ENCODE data around the gene MIEF2. TPM values are rescaled to one million over a fixed set of nuclear protein-coding genes. Genes with fewer than 3 reads are reported as not detected.

Gene MIEF2
- total and polyA plus RNA-seq, 4 donors = 15.5 to 24.1 (median 19.1) TPM

DNA sequence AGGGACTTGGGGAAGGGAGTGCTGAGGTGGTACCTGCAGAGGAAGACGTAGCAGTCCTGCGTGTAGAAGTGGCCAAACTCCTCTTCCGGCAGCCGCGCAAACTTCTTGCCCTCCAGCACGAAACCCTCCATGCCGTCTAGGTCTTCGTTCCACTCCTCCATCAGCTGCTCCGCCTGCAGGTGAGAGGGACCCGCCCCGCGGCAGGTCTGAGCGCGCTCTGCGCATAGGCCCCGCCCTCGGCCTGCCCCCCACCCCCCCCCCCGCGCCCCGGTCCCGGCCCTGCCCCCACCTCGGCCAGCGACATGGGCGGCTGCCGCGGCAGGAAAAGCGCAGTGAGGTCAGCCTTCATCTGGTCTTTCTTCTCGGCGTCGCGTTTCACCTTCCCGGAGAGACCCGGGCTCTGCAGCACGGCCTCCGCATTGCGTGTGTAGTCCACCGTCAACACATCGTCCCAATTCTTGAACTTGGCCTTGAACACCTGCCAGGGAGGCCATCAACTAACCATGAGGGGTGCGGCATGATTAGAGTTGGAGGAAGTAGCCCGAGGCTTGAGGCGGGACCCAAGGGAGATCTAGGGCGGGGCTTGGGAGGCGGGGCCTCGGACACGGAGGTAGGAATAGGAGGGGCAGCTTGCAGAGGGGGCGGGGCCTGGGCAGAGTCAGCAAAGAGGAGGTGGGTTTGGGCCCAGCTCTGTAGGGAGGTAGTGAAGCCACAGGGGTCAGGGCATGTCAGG, 13.4 kb upstream of the MIEF2 start:
- Histone ChIP-seq H3K27ac (ENCODE audit: low read depth, low read length) (no peak overlapping the region), H3K4me3 (ENCODE audit: low read depth, low read length) (no peak overlapping the region), H3K4me1 (ENCODE audit: control insufficient read depth, insufficient read depth, low read length) (peaks cover 14% of the 10 kb centered on the region), H3K36me3 (ENCODE audit: control insufficient read depth, insufficient read depth, low read length) (peaks cover 93% of the 10 kb centered on the region), H3K27me3 (ENCODE audit: control insufficient read depth, insufficient read depth, low read length) (no peaks in the 10 kb centered on the region), H3K9me3 (ENCODE audit: control insufficient read depth, insufficient read depth, low read length) (no peaks in the 10 kb centered on the region)
- DNase-seq (ENCODE audit: low read depth in 4 of 6, low spot score in 6 of 6) = peak in 2 of 6 donors; percentile 36 to 41
- whole genome bisulfite sequencing (ENCODE audit: insufficient coverage) = 44% methylated on average over 31 of the region's 46 CpGs

DNA sequence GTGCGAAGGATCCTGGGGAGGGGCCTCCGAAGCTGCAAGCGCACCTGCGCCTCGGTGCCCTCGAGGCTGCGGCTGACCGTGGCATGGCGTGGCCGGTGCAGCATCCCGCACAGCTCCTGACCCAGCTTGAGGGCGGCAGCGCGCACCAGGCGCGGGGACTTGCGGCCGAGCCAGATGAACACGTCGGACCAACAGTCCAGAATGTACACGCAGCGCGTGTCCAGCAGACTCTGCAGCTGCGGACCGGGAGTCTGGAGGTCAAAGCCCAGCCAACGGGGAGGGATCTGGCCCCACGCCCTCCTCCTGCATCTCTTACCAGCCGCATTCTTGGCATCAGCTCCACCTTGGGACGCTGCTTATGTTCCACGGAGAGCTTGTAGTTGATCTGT, 12.9 kb upstream of the MIEF2 start:
- Histone ChIP-seq H3K27ac (ENCODE audit: low read depth, low read length) (no peak overlapping the region), H3K4me1 (ENCODE audit: control insufficient read depth, insufficient read depth, low read length) (peaks cover 14% of the 10 kb centered on the region), H3K4me3 (ENCODE audit: low read depth, low read length) (no peak overlapping the region), H3K9me3 (ENCODE audit: control insufficient read depth, insufficient read depth, low read length) (no peaks in the 10 kb centered on the region), H3K27me3 (ENCODE audit: control insufficient read depth, insufficient read depth, low read length) (no peaks in the 10 kb centered on the region), H3K36me3 (ENCODE audit: control insufficient read depth, insufficient read depth, low read length) (peaks cover 93% of the 10 kb centered on the region)
- DNase-seq (ENCODE audit: low read depth in 4 of 6, low spot score in 6 of 6) = no peak
- WGBS (ENCODE audit: insufficient coverage) = 87% methylated on average over 26 of the region's 30 CpGs

- H3K36me3 ChIP-seq (ENCODE audit: control insufficient read depth, insufficient read depth, low read length) = peaks cover 94% of the 10 kb centered on the region
- no peaks in the 10 kb centered on the region for H3K9me3 ChIP-seq (ENCODE audit: control insufficient read depth, insufficient read depth, low read length)
- no peak overlapping the region for H3K4me3 ChIP-seq (ENCODE audit: low read depth, low read length)
- no peaks in the 10 kb centered on the region for H3K27me3 ChIP-seq (ENCODE audit: control insufficient read depth, insufficient read depth, low read length)
- peaks cover 14% of the 10 kb centered on the region for H3K4me1 ChIP-seq (ENCODE audit: control insufficient read depth, insufficient read depth, low read length)
- H3K27ac ChIP-seq (ENCODE audit: low read depth, low read length) = no peak overlapping the region
- DNase-seq (ENCODE audit: low read depth in 4 of 6, low spot score in 6 of 6) = peak in 4 of 6 donors; percentile 50 to 89 (median 76)
- 27% methylated on average over 9 of the region's 9 CpGs for WGBS (ENCODE audit: insufficient coverage)
Observed at GRCh38 chr17:18248300-18248731, 12.1 kb upstream of the MIEF2 start.

DNA sequence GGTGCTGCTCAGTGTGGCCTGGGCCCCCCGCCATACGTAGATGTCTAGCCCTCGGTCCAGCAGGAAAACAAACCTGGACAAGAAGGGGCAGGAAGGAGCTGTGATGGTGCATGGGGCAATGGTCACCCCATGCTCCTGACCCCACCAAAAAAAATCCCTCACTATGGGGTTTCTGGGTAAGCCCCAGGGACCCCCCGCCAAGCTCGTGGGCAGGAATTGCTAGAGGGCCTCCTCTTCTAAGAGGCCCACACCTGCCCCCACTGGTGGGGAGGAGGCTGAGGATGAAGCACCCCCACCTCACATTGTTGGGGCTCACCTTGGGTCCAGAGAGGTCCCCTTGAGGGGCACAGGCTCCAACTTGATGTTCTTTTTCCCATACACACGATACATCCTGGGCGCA, 11.7 kb upstream of the MIEF2 start:
- no peak for DNase-seq (ENCODE audit: low read depth in 4 of 6, low spot score in 6 of 6)
- H3K4me1 ChIP-seq (ENCODE audit: control insufficient read depth, insufficient read depth, low read length) = peaks cover 14% of the 10 kb centered on the region
- H3K9me3 ChIP-seq (ENCODE audit: control insufficient read depth, insufficient read depth, low read length) = no peaks in the 10 kb centered on the region
- H3K27ac ChIP-seq (ENCODE audit: low read depth, low read length) = no peak overlapping the region
- no peak overlapping the region for H3K4me3 ChIP-seq (ENCODE audit: low read depth, low read length)
- no peaks in the 10 kb centered on the region for H3K27me3 ChIP-seq (ENCODE audit: control insufficient read depth, insufficient read depth, low read length)
- H3K36me3 ChIP-seq (ENCODE audit: control insufficient read depth, insufficient read depth, low read length) = peaks cover 94% of the 10 kb centered on the region
- 93% methylated on average over 2 of the region's 7 CpGs for WGBS (ENCODE audit: insufficient coverage)

- Histone ChIP-seq H3K9me3 (ENCODE audit: control insufficient read depth, insufficient read depth, low read length) (no peaks in the 10 kb centered on the region), H3K27ac (ENCODE audit: low read depth, low read length) (no peak overlapping the region), H3K4me3 (ENCODE audit: low read depth, low read length) (no peak overlapping the region), H3K27me3 (ENCODE audit: control insufficient read depth, insufficient read depth, low read length) (no peaks in the 10 kb centered on the region), H3K36me3 (ENCODE audit: control insufficient read depth, insufficient read depth, low read length) (peaks cover 97% of the 10 kb centered on the region), H3K4me1 (ENCODE audit: control insufficient read depth, insufficient read depth, low read length) (peaks cover 14% of the 10 kb centered on the region)
- 90% methylated on average over 9 of the region's 9 CpGs for WGBS (ENCODE audit: insufficient coverage)
- no peak for DNase-seq (ENCODE audit: low read depth in 4 of 6, low spot score in 6 of 6)
Observed at GRCh38 chr17:18250259-18250658, 10.2 kb upstream of the MIEF2 start.

DNA sequence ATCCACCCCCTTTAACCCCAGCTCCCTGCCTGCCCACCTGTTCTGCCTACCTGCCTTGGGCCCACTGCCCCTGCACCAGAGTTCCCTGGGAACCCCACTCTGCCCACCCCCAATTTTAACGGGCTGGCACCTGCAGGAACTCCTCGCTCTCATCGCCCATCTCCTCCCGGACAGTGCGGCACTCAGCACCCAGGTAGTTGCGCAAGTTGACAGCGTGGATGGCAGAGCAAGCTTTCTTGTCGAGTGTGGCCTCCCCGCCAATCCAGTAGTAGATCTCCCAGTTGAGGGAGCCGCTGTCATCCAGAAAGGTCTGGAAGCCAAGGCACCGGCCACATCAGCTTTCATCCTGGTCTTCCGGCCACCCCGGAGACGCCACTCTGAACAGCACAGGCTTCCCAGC, 9.8 kb upstream of the MIEF2 start:
- no peak overlapping the region for H3K27ac ChIP-seq (ENCODE audit: low read depth, low read length)
- DNase-seq (ENCODE audit: low read depth in 4 of 6, low spot score in 6 of 6) = no peak
- H3K4me3 ChIP-seq (ENCODE audit: low read depth, low read length) = no peak overlapping the region
- H3K9me3 ChIP-seq (ENCODE audit: control insufficient read depth, insufficient read depth, low read length) = no peaks in the 10 kb centered on the region
- no peaks in the 10 kb centered on the region for H3K27me3 ChIP-seq (ENCODE audit: control insufficient read depth, insufficient read depth, low read length)
- 96% methylated on average over 14 of the region's 14 CpGs for WGBS (ENCODE audit: insufficient coverage)
- H3K4me1 ChIP-seq (ENCODE audit: control insufficient read depth, insufficient read depth, low read length) = peaks cover 14% of the 10 kb centered on the region
- H3K36me3 ChIP-seq (ENCODE audit: control insufficient read depth, insufficient read depth, low read length) = peaks cover 97% of the 10 kb centered on the region

GRCh38 chr17:18251204-18251603, 9.3 kb upstream of the MIEF2 start:
- no peak for DNase-seq (ENCODE audit: low read depth in 4 of 6, low spot score in 6 of 6)
- no peak overlapping the region for H3K4me3 ChIP-seq (ENCODE audit: low read depth, low read length)
- H3K36me3 ChIP-seq (ENCODE audit: control insufficient read depth, insufficient read depth, low read length) = peaks cover 97% of the 10 kb centered on the region
- no peaks in the 10 kb centered on the region for H3K9me3 ChIP-seq (ENCODE audit: control insufficient read depth, insufficient read depth, low read length)
- no peak overlapping the region for H3K27ac ChIP-seq (ENCODE audit: low read depth, low read length)
- peaks cover 14% of the 10 kb centered on the region for H3K4me1 ChIP-seq (ENCODE audit: control insufficient read depth, insufficient read depth, low read length)
- WGBS (ENCODE audit: insufficient coverage) = 91% methylated on average over 15 of the region's 15 CpGs
- H3K27me3 ChIP-seq (ENCODE audit: control insufficient read depth, insufficient read depth, low read length) = no peaks in the 10 kb centered on the region

DNA sequence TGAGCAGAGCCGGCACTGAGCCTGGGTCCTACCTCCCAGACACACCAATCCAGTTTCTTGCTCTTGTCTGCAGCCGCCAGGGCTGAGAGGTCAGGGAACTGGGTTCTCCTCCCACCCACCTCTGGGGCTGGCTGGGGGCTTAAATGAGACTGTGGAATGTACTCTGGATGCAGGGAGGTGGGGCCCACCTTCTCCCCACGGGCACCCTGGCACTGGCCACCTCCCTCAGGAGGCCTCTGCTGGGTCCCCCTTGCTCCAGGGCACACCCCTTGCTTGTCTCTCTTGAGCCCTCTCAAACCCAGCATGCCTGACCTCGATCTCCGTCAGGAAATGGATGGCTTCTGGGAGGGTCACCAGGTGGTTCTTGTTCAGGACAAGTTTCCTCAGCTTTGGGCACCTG, 8.3 kb upstream of the MIEF2 start:
- H3K9me3 ChIP-seq (ENCODE audit: control insufficient read depth, insufficient read depth, low read length) = no peaks in the 10 kb centered on the region
- no peak overlapping the region for H3K27ac ChIP-seq (ENCODE audit: low read depth, low read length)
- 100% methylated on average over 2 of the region's 5 CpGs for WGBS (ENCODE audit: insufficient coverage)
- H3K36me3 ChIP-seq (ENCODE audit: control insufficient read depth, insufficient read depth, low read length) = peaks cover 98% of the 10 kb centered on the region
- no peaks in the 10 kb centered on the region for H3K27me3 ChIP-seq (ENCODE audit: control insufficient read depth, insufficient read depth, low read length)
- no peak overlapping the region for H3K4me3 ChIP-seq (ENCODE audit: low read depth, low read length)
- peaks cover 20% of the 10 kb centered on the region for H3K4me1 ChIP-seq (ENCODE audit: control insufficient read depth, insufficient read depth, low read length)
- DNase-seq (ENCODE audit: low read depth in 4 of 6, low spot score in 6 of 6) = no peak

GRCh38 chr17:18253187-18253884, 7.1 kb upstream of the MIEF2 start:
- no peak for DNase-seq (ENCODE audit: low read depth in 4 of 6, low spot score in 6 of 6)
- WGBS (ENCODE audit: insufficient coverage) = 94% methylated on average over 11 of the region's 16 CpGs
- no peaks in the 10 kb centered on the region for H3K9me3 ChIP-seq (ENCODE audit: control insufficient read depth, insufficient read depth, low read length)
- peaks cover 88% of the 10 kb centered on the region for H3K36me3 ChIP-seq (ENCODE audit: control insufficient read depth, insufficient read depth, low read length)
- no peaks in the 10 kb centered on the region for H3K27me3 ChIP-seq (ENCODE audit: control insufficient read depth, insufficient read depth, low read length)
- H3K4me3 ChIP-seq (ENCODE audit: low read depth, low read length) = no peak overlapping the region
- H3K4me1 ChIP-seq (ENCODE audit: control insufficient read depth, insufficient read depth, low read length) = peaks cover 24% of the 10 kb centered on the region
- H3K27ac ChIP-seq (ENCODE audit: low read depth, low read length) = no peak overlapping the region

Data from spinal cord (tissue), 10 donors.